Stomach smooth muscle (tissue), 2 donors: ENCODE data around the gene MRPL12.
A peak's percentile ranks its signal among the peaks of the same experiment; 100 is the strongest.
"Not testable (repeated sequence)": the region's sequence is repeated elsewhere in the genome, so short reads cannot be mapped to it uniquely, and the experiment has no call there.

ENCODE experiments used
- H3K27ac ChIP-seq: one replicate; pipeline ENCODE4 v1.7.0; 2013; ENCODE audit warnings: mild to moderate bottlenecking, low read length, inconsistent platforms
- H3K27me3 ChIP-seq, 2 donors: one replicate each; pipeline ENCODE4 v1.7.0; 2013; ENCODE audit warnings: low read length in 2 of 2; ENCODE audit not compliant: insufficient read depth in 2 of 2, control insufficient read depth in 1 of 2
- H3K36me3 ChIP-seq, 2 donors: one replicate each; pipeline ENCODE4 v1.7.0; 2013; ENCODE audit warnings: low read length in 2 of 2; ENCODE audit not compliant: control insufficient read depth in 2 of 2, insufficient read depth in 2 of 2
- H3K4me1 ChIP-seq: one replicate; pipeline ENCODE4 v1.7.0; 2013; ENCODE audit warnings: low read length; ENCODE audit not compliant: control insufficient read depth, insufficient read depth
- H3K4me3 ChIP-seq, 2 donors: one replicate each; pipeline ENCODE4 v1.7.0; 2013; ENCODE audit warnings: low read length in 2 of 2
- H3K9ac ChIP-seq, 2 donors: one replicate each; pipeline ENCODE4 v1.7.0; 2013; ENCODE audit warnings: low read length in 2 of 2, mild to moderate bottlenecking in 1 of 2
- H3K9me3 ChIP-seq, 2 donors: one replicate each; pipeline ENCODE4 v1.7.0; 2013; ENCODE audit warnings: low read length in 2 of 2; ENCODE audit not compliant: control insufficient read depth in 2 of 2
- donor health status: healthy.
- donor health status: Pancreatic carcinoma.

Gene MRPL12

DNA sequence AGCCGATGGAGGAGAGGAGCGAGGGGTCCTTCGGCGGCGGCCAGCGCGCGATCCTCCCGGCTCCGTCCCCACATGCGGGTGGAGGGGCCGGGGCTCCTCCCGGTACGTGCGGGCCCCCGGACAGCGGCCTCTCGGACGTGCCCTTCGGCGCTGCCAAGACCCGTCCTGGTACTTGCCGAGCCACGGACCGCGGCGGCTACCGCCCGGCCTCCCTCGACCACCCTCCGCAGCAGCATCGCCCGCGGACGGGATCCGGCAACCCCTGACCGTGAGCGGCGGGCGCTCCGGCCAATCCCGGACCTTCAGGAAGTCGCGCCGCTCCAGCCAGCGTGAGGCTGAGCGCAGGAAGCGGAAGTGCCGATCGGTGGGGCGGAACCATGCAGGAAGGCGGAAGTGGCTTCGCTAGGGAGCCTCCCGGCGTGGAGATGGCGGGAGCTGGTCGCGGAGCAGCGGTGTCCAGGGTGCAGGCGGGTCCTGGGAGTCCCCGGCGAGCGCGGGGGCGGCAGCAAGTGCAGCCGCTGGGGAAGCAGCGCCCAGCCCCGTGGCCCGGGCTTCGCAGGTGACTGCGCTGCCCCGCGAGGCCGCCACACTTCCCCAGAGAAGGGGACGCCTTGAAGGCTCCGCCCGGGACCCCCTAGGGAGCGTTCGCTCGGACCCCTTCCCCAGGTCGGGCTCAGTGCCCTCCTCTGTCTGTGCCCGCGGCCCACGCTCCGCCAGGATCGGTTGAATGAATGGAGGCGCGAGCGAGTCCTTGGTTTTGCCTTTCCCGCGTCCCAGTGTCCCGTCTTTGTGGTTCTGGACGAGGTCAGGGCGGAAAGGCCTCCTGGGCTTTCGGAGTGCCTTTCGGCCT lies 36.6 kb upstream of the MRPL12 start, which contains the start of the genes CCDC137 and OXLD1:
CCDC137 (plus strand) TSS at position 396 of the 850 bp plus-strand sequence; CDS start at position 426, 30 bp downstream.
OXLD1 (minus strand) TSS at position 264 of the 850 bp plus-strand sequence; CDS start at position 236, 28 bp downstream.
- peak within 1 kb of the TSS; percentile 66 for H3K27ac ChIP-seq
- peak within 1 kb of the TSS; percentile 83 to 89 for H3K9ac ChIP-seq
- no peaks in the 10 kb centered on the region for H3K27me3 ChIP-seq
- peak within 1 kb of the TSS; percentile 90 for H3K4me3 ChIP-seq
- peaks cover 17% of the 10 kb centered on the region for H3K4me1 ChIP-seq
- H3K36me3 ChIP-seq: peaks cover 10 to 11% of the 10 kb centered on the region in 2 donors
- H3K9me3 ChIP-seq: no peaks in the 10 kb centered on the region

DNA sequence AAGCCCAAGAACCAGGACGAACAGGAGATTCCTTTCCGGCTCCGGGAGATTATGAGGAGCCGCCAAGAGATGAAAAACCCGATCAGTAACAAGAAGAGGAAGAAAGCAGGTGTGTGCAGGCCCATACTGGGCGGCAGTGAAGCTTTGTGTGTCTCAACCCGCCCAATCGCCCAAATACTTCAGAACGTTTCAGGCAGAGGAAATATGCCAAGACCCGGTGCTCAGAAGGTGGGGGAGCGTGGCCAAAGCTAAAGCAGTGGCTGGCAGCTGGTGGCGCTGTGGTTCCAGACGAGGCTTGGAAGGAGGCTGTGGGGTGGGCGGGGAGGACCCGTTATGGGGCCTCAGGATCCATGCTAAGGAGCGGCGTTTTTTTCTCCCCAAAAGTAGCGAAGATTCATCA lies 35.4 kb upstream of the MRPL12 start:
- no peak overlapping the region for H3K27ac ChIP-seq
- H3K4me1 ChIP-seq: peaks cover 17% of the 10 kb centered on the region
- peaks cover 19 to 23% of the 10 kb centered on the region in 2 donors for H3K36me3 ChIP-seq
- peak overlapping the region in 1 of 2 donors; percentile 8 for H3K4me3 ChIP-seq
- no peak overlapping the region for H3K9ac ChIP-seq
- H3K9me3 ChIP-seq: no peaks in the 10 kb centered on the region
- no peaks in the 10 kb centered on the region for H3K27me3 ChIP-seq

DNA sequence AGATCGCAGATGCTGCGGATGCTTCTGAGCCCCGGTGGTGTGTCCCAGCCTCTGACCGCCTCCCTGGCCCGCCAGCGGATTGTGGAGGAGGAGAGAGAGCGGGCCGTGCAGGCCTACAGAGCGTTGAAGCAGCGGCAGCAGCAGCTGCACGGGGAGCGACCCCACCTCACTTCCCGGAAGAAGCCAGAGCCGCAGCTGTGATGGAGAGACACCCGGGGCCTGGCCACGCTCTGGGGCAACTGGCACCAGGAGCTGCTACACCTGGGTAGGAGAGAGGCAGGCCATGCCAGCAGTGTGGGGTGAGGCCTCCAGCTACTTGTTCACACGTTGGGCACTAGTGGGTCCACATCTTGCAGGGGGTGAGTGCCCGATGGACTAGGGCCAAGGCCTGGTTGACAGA lies 30.7 kb upstream of the MRPL12 start:
- H3K4me3 ChIP-seq: no peak overlapping the region
- H3K36me3 ChIP-seq: peaks cover 21 to 22% of the 10 kb centered on the region in 2 donors
- no peak overlapping the region for H3K9ac ChIP-seq

DNA sequence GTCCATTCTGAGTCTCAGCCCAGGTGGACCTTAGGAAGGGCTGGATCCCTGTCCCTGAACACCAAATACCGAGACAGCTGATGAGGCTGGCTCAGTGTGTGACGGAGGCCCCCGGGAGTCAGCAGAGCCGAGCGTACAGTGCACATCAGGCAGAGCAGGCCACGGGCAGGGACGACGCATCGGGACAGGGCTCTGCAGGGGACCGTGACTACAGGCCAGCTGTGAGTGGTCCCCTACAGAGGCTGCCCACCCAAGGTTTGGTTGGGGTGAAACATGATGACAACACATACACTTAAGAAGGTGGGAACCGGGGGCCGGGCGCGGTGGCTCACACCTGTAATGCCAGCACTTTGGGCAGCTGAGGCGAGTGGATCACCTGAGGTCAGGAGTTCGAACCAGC lies 30.2 kb upstream of the MRPL12 start:
- no peaks in the 10 kb centered on the region for H3K4me1 ChIP-seq
- no peak overlapping the region for H3K4me3 ChIP-seq
- H3K9me3 ChIP-seq: no peaks in the 10 kb centered on the region
- H3K27me3 ChIP-seq: no peaks in the 10 kb centered on the region
- H3K36me3 ChIP-seq: peaks cover 21 to 22% of the 10 kb centered on the region in 2 donors
- H3K27ac ChIP-seq: no peak overlapping the region
- H3K9ac ChIP-seq: no peak overlapping the region

More for the DNA sequence above, 30.7 kb upstream of the MRPL12 start:
- Histone ChIP-seq H3K9me3 (no peaks in the 10 kb centered on the region), H3K4me1 (no peaks in the 10 kb centered on the region), H3K27ac (no peak overlapping the region), H3K27me3 (no peaks in the 10 kb centered on the region)

DNA sequence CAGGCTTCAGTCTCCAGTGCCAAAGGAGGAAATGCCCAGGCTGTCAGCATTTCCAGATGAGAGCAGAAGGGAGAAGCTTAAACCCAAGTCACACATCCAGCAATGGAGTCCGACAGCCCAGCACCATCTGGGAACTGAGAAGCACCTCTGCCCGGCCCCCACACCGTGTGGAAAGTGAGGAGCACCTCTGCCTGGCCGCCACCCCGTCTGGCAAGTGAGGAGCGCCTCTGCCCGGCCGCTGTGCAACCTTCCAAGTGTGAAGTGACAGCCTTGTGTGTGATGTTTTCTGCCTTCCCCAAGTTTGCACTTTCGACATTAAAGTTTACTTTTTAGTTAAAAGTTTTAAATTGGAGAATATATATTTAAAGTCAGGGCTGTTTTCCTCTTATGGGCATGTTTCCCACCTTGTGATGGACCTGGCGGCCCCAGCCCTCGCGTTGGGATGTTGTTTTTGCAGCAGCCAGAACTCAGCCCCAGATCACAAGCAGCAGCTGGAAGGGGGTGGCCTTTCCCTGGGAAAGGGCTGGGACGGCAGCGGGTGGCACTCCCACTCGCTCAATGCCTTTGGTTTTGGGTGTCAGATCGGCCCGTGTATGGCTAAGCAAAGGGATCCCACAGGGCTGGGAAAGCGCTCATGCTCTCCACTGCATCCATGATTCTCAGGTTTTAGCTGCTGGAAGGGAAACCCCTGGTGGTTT lies 29.5 kb upstream of the MRPL12 start:
- Histone ChIP-seq H3K36me3 (peaks cover 21 to 22% of the 10 kb centered on the region in 2 donors), H3K4me1 (no peaks in the 10 kb centered on the region), H3K4me3 (no peak overlapping the region), H3K27ac (no peak overlapping the region), H3K27me3 (no peaks in the 10 kb centered on the region), H3K9me3 (no peaks in the 10 kb centered on the region), H3K9ac (no peak overlapping the region)

DNA sequence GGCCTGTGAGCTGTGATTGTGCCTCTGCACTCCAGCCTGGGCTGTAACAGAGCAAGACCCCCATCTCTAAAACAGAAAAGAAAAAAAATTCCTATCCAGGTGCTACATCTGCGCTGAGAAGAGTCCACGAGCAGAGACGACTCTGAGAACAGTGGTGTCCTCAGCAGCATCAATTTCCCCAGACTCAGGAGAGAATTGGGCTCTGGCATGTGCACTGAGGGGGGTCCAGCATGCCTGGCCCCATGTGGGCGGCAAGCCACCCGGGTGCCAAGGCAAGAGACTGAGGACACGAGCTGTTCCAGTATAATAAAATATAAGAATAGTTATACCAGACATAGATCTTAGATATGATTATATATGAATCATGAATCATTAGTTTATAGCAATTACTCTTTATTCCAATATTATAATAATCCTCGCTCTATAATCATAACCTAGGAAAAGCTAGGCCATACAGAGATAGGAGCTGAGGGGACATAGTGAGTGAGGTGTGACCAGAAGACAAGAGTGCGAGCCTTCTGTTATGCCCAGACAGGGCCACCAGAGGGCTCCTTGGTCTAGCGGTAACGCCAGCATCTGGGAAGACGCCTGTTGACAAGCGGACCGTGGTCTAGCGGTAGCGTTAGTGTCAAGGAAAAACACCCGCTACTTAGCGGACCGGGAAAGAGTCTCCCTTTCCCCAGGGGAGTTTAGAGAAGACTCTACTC lies 27.5 kb upstream of the MRPL12 start:
- H3K27ac ChIP-seq, H3K9ac ChIP-seq, H3K4me3 ChIP-seq, H3K27me3 ChIP-seq, H3K9me3 ChIP-seq, H3K4me1 ChIP-seq: not testable (repeated sequence)
- H3K36me3 ChIP-seq: peaks cover 17 to 23% of the 10 kb centered on the region in 2 donors

DNA sequence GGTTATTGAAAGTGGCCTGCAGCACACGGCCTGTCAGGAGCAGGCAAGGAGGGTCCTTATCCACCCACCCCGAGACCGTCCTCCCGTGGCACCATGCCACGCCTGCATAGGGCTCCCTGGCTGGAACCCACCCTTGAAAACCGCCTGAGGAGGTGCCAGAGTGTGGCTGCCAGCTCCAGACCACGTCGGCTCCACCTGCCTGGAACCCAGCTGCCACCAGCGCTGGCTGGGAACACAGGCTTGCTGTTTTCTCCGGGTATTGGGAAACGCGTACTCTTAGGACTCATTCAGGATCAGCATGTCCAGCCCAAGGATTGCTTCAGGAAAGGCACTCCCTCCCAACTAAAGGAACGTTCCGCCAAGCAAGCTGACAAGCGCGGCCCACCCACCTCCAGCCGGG lies 26.3 kb upstream of the MRPL12 start:
- no peaks in the 10 kb centered on the region for H3K9me3 ChIP-seq
- H3K27ac ChIP-seq: no peak overlapping the region
- no peaks in the 10 kb centered on the region for H3K27me3 ChIP-seq
- H3K4me1 ChIP-seq: no peaks in the 10 kb centered on the region
- peaks cover 9 to 17% of the 10 kb centered on the region in 2 donors for H3K36me3 ChIP-seq
- no peak overlapping the region for H3K4me3 ChIP-seq
- H3K9ac ChIP-seq: no peak overlapping the region

DNA sequence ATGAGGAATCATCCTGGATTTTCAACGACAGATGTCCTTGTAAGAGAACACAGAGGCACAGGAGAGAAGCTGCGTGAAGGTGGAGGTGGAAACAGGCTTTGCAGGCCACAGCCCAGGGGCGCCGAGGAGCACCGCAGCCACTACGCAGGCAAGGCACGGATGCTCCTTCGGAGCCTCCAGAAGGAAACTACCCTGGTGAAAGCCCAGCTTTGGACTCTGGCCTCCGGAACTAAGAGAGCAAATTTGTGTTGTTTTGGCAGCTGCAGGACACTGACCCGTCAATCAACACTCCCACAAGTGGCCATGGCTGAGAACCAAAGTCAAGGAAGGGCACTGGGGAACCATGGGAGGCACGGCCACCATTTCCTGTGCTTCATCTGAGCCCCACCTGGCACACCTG lies 23.0 kb upstream of the MRPL12 start:
- peaks cover 0 to 5% of the 10 kb centered on the region in 2 donors for H3K36me3 ChIP-seq
- no peaks in the 10 kb centered on the region for H3K27me3 ChIP-seq
- H3K9me3 ChIP-seq: no peaks in the 10 kb centered on the region
- H3K4me3 ChIP-seq: no peak overlapping the region
- H3K4me1 ChIP-seq: peaks cover 19% of the 10 kb centered on the region
- H3K9ac ChIP-seq: no peak overlapping the region
- H3K27ac ChIP-seq: no peak overlapping the region

DNA sequence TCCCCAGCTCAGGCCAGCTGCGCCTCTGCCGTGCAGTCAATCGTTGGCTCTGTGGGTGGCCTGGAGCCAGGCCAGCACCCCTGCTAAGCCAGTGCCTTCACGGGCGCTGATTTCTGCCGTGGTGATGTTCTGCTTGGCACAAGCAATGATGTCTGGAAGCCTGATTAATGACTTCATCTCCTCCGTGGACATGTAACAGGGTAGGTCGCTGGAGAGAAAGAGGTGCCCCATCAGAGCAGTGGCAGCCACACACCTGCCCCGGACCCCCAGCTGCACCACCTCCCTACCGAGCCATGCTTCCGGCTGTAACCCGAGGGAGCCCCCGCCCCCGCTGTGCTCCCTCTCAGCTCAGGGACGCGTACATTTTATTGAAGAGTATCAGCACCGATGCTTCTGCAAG lies 21.5 kb upstream of the MRPL12 start:
- Histone ChIP-seq H3K9me3 (no peaks in the 10 kb centered on the region), H3K27me3 (no peaks in the 10 kb centered on the region), H3K4me3 (no peak overlapping the region), H3K27ac (no peak overlapping the region), H3K9ac (no peak overlapping the region), H3K4me1 (peaks cover 26% of the 10 kb centered on the region), H3K36me3 (peaks cover 5 to 9% of the 10 kb centered on the region in 2 donors)

DNA sequence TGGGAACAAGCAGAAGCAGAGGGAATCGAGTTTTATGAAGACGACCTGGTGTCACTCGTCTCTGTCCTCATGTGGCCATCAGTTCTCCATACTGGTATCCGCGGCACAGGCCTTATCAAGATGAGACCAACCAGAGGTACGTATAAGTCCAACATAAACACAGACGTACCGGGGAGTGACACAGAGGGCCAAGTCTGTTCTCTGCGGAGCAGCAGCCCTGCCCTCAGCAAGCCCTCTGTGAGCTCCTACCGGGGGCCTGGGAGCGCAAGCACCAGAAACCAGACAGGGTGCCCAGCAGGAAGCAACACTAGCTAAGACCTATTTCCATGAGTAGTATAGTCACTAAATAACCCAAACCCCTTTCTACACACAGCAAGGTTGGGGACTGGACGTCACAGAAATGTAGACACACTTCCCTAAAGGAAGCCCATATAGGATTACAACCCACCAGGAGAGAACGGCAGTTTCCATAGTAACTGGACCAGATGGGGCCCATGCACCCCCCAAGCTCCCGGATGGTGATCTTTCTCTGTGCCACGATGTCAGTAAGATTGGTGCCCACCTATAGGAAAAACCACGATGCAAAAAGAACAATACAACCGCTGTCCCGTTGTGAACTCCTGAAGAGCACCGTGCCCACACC lies 20.5 kb upstream of the MRPL12 start:
- no peaks in the 10 kb centered on the region for H3K27me3 ChIP-seq
- peak overlapping the region; percentile 82 to 92 for H3K4me3 ChIP-seq
- peak overlapping the region; percentile 82 to 83 for H3K9ac ChIP-seq
- peaks cover 26% of the 10 kb centered on the region for H3K4me1 ChIP-seq
- no peak overlapping the region for H3K27ac ChIP-seq
- H3K9me3 ChIP-seq: no peaks in the 10 kb centered on the region
- peaks cover 5 to 14% of the 10 kb centered on the region in 2 donors for H3K36me3 ChIP-seq
